BLaER1 (cell line): Measurements from ENCODE around the gene TOM1.
A peak's percentile ranks its signal among the peaks of the same experiment; 100 is the strongest.

ENCODE experiments used
- H3K27ac ChIP-seq: shearing (Covaris generic); formaldehyde crosslinking; 2 replicates; pipeline ENCODE4 v1.8.1; 2022
- H3K27me3 ChIP-seq: shearing (Covaris generic); formaldehyde crosslinking; 2 replicates; pipeline ENCODE4 v1.8.1; 2022
- H3K36me3 ChIP-seq: shearing (Covaris generic); formaldehyde crosslinking; 2 replicates; pipeline ENCODE4 v1.8.1; 2022
- H3K4me1 ChIP-seq: shearing (Covaris generic); formaldehyde crosslinking; 2 replicates; pipeline ENCODE4 v1.8.1; 2022
- H3K4me2 ChIP-seq: shearing (Covaris generic); formaldehyde crosslinking; 2 replicates; pipeline ENCODE4 v1.8.1; 2022
- H3K4me3 ChIP-seq: shearing (Covaris generic); formaldehyde crosslinking; 2 replicates; pipeline ENCODE4 v1.8.1; 2022
- H3K9ac ChIP-seq: shearing (Covaris generic); formaldehyde crosslinking; 2 replicates; pipeline ENCODE4 v1.8.1; 2022
- H3K9me3 ChIP-seq: shearing (Covaris generic); formaldehyde crosslinking; 2 replicates; pipeline ENCODE4 v1.8.1; 2022
- H4K20me1 ChIP-seq: shearing (Covaris generic); formaldehyde crosslinking; 2 replicates; pipeline ENCODE4 v1.8.1; 2022
- Cebpa-rat ChIP-seq: shearing (Covaris generic); IDR thresholded peaks from 2 replicates; pipeline ENCODE4 v1.8.1; 2022

TOM1 gene

GRCh38 chr22:35305525-35306070, 5.9 kb downstream of the TOM1 start:
- no peaks in the 10 kb centered on the region for H3K27me3 ChIP-seq
- 0 out of 2 replicates have a peak overlapping the region, but pooled peaks have one; percentile 0 for H3K27ac ChIP-seq
- H3K9ac ChIP-seq, result 0 out of 2 replicates have a peak overlapping the region, but pooled peaks have one; percentile 45
- H3K36me3 ChIP-seq, result no peaks in the 10 kb centered on the region; the same call in 1 of the 2 replicates
- peaks cover 79% of the 10 kb centered on the region for H3K4me1 ChIP-seq
- no peaks in the 10 kb centered on the region for H3K9me3 ChIP-seq
- TF ChIP-seq Cebpa-rat, result no peak
- no peak overlapping the region for H3K4me3 ChIP-seq
- peaks cover 31% of the 10 kb centered on the region; the same call in 1 of the 2 replicates for H4K20me1 ChIP-seq
- H3K4me2 ChIP-seq, result peak overlapping the region; percentile 75

- peaks cover 39% of the 10 kb centered on the region for H4K20me1 ChIP-seq
- H3K4me2 ChIP-seq, result peak overlapping the region; percentile 75
- no peaks in the 10 kb centered on the region for H3K9me3 ChIP-seq
- no peaks in the 10 kb centered on the region; the same call in 1 of the 2 replicates for H3K36me3 ChIP-seq
- H3K9ac ChIP-seq, result peak overlapping the region; percentile 45; the same call in 1 of the 2 replicates
- H3K4me3 ChIP-seq, result no peak overlapping the region
- peaks cover 79% of the 10 kb centered on the region for H3K4me1 ChIP-seq
- H3K27ac ChIP-seq, result peak overlapping the region; percentile 37; the same call in 1 of the 2 replicates
- H3K27me3 ChIP-seq, result no peaks in the 10 kb centered on the region
- TF ChIP-seq Cebpa-rat, result no peak
Measured at GRCh38 chr22:35306350-35306967, 6.8 kb downstream of the TOM1 start.

GRCh38 chr22:35307372-35307771, 7.7 kb downstream of the TOM1 start:
- Histone ChIP-seq H3K27me3 (no peaks in the 10 kb centered on the region), H3K4me2 (peak overlapping the region; percentile 75), H3K36me3 (no peaks in the 10 kb centered on the region; the same call in 1 of the 2 replicates), H3K4me3 (no peak overlapping the region), H3K27ac (no peak overlapping the region), H3K9ac (no peak overlapping the region), H3K9me3 (no peaks in the 10 kb centered on the region), H4K20me1 (peaks cover 48% of the 10 kb centered on the region), H3K4me1 (peaks cover 87% of the 10 kb centered on the region)
- TF ChIP-seq Cebpa-rat, result no peak

- H3K27me3 ChIP-seq, result no peaks in the 10 kb centered on the region
- peaks cover 54% of the 10 kb centered on the region for H4K20me1 ChIP-seq
- H3K4me3 ChIP-seq, result no peak overlapping the region
- H3K36me3 ChIP-seq, result no peaks in the 10 kb centered on the region; the same call in 1 of the 2 replicates
- no peak for TF ChIP-seq Cebpa-rat
- H3K4me1 ChIP-seq, result peaks cover 92% of the 10 kb centered on the region
- no peak overlapping the region for H3K27ac ChIP-seq
- H3K4me2 ChIP-seq, result peak overlapping the region; percentile 75
- no peak overlapping the region for H3K9ac ChIP-seq
- H3K9me3 ChIP-seq, result no peaks in the 10 kb centered on the region
Measured at GRCh38 chr22:35307892-35308291, 8.2 kb downstream of the TOM1 start.

GRCh38 chr22:35308480-35309021, 8.9 kb downstream of the TOM1 start:
- Histone ChIP-seq H3K36me3 (no peaks in the 10 kb centered on the region; the same call in 1 of the 2 replicates), H4K20me1 (peaks cover 60% of the 10 kb centered on the region), H3K9me3 (no peaks in the 10 kb centered on the region), H3K9ac (peak overlapping the region; percentile 13; the same call in 1 of the 2 replicates), H3K4me2 (peak overlapping the region; percentile 75), H3K27ac (peak overlapping the region; percentile 31; the same call in 1 of the 2 replicates), H3K4me3 (no peak overlapping the region), H3K27me3 (no peaks in the 10 kb centered on the region), H3K4me1 (peaks cover 99% of the 10 kb centered on the region)
- no peak for TF ChIP-seq Cebpa-rat

GRCh38 chr22:35310556-35311550, 11.2 kb downstream of the TOM1 start:
- no peaks in the 10 kb centered on the region for H3K9me3 ChIP-seq
- H3K4me2 ChIP-seq, result peak overlapping the region; percentile 75
- H3K36me3 ChIP-seq, result peaks cover 2% of the 10 kb centered on the region; the same call in 1 of the 2 replicates
- H3K27me3 ChIP-seq, result no peaks in the 10 kb centered on the region
- no peak for TF ChIP-seq Cebpa-rat
- peaks cover 83% of the 10 kb centered on the region for H4K20me1 ChIP-seq
- H3K4me1 ChIP-seq, result peaks cover 97% of the 10 kb centered on the region
- H3K9ac ChIP-seq, result peak overlapping the region; percentile 66; the same call in 1 of the 2 replicates
- H3K27ac ChIP-seq, result peak overlapping the region; percentile 65
- no peak overlapping the region for H3K4me3 ChIP-seq

GRCh38 chr22:35311551-35311999, 11.9 kb downstream of the TOM1 start:
- Histone ChIP-seq H3K27me3 (no peaks in the 10 kb centered on the region), H3K4me3 (no peak overlapping the region), H3K9me3 (no peaks in the 10 kb centered on the region), H3K9ac (no peak overlapping the region; the same call in 1 of the 2 replicates), H3K4me1 (peaks cover 90% of the 10 kb centered on the region), H3K36me3 (peaks cover 3% of the 10 kb centered on the region; the same call in 1 of the 2 replicates), H4K20me1 (peaks cover 89% of the 10 kb centered on the region), H3K4me2 (peak overlapping the region; percentile 75), H3K27ac (no peak overlapping the region)
- TF ChIP-seq Cebpa-rat, result no peak

GRCh38 chr22:35312198-35313059, 12.7 kb downstream of the TOM1 start:
- Histone ChIP-seq H3K4me2 (peak overlapping the region; percentile 75), H3K9ac (no peak overlapping the region)

More at GRCh38 chr22:35312198-35313059, 12.7 kb downstream of the TOM1 start:
- Histone ChIP-seq H3K36me3 (peaks cover 7% of the 10 kb centered on the region; the same call in 1 of the 2 replicates), H3K27me3 (no peaks in the 10 kb centered on the region), H3K27ac (peak overlapping the region; percentile 5), H3K4me1 (peaks cover 82% of the 10 kb centered on the region), H3K4me3 (no peak overlapping the region), H4K20me1 (peaks cover 84% of the 10 kb centered on the region), H3K9me3 (no peaks in the 10 kb centered on the region)
- TF ChIP-seq Cebpa-rat, result no peak
